ENCODE measurements around the gene GALNT3.

GRCh38 chr2:165779706-165780105, 14.3 kb downstream of the GALNT3 start:
- TF ChIP-seq EZH2 (IDR thresholded peaks at IDR 0.05; ENCODE audit: insufficient read depth, poor library complexity, severe bottlenecking) (no peak), EZH2phosphoT487 (IDR thresholded peaks at IDR 0.05; ENCODE audit: insufficient read depth, low read depth) (no peak)
